GM06990 (cell line): Measurements from ENCODE around the gene MAP2K7.
"Not testable (repeated sequence)": the region's sequence is repeated elsewhere in the genome, so short reads cannot be mapped to it uniquely, and the experiment has no call there.

ENCODE experiments used
- DNase-seq: peaks from one replicate; pipeline ENCODE4 v3.0.0-alpha.2; 2011; ENCODE audit not compliant: insufficient read length; ENCODE audit errors: extremely low read depth
- H3K27me3 ChIP-seq: replicated peaks from 2 replicates; pipeline ENCODE4 v1.6.0; 2011; ENCODE audit warnings: low read length; ENCODE audit not compliant: control insufficient read depth, insufficient read depth
- H3K36me3 ChIP-seq: 2 replicates; pipeline ENCODE4 v1.5.1; 2011; ENCODE audit warnings: low read length; ENCODE audit not compliant: control insufficient read depth, insufficient read depth
- H3K4me3 ChIP-seq: replicated peaks from 2 replicates; pipeline ENCODE4 v1.5.1; 2011; ENCODE audit warnings: low read depth, mild to moderate bottlenecking, control low read depth, low read length
- TF ChIP-seq, protein P1 (sequence below): IDR thresholded peaks from 2 replicates; pipeline ENCODE4 v1.5.1; 2011; ENCODE audit warnings: low read length, control low read depth, mild to moderate bottlenecking, inconsistent platforms; ENCODE audit not compliant: insufficient read depth, poor library complexity, severe bottlenecking

The MAP2K7 gene

DNA sequence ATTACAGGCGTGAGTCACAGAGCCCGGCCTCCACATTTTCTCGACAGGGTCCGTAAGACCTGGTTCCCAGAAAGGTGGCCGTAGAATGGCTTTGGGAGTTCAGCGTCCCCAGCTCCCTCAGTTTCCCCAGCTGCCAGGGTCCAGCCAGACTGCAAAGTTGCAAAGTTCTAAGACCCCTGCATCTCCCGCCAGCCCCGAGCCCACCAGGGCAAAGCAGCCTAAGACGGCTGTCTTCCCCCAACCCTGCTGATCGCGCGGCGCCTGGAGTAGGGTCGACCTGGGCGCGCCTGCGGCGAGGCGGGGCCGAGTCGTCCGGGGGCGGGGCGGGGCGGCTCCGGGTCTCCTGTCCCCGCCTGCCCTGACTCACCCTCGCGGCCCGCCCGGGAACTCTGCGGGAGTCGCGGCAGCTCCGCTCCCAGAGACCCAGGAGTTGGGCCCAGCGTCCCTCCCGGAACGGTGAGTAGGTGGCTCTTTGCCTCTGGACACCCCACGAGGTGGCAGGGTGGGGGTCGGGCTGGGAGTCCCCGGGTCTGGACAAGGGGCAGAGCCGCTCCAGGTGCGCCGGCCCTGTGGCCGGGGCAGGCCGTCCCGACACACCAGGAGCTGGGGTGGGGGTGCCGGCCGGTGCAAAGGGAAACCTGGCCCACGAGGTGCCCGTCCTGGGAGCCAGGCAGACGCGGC, 15.4 kb upstream of the MAP2K7 start, which contains the start of gene LRRC8E:
Gene LRRC8E (plus strand): TSS at position 366 of the 681 bp plus-strand sequence. CDS start 7,094 bp downstream, outside the sequence.
- H3K27me3 ChIP-seq: no peaks in the 10 kb centered on the region
- no peak within 1 kb of the TSS for H3K4me3 ChIP-seq
- H3K36me3 ChIP-seq: no peaks in the 10 kb centered on the region
- no peak for DNase-seq
- TF ChIP-seq, protein P1, sequence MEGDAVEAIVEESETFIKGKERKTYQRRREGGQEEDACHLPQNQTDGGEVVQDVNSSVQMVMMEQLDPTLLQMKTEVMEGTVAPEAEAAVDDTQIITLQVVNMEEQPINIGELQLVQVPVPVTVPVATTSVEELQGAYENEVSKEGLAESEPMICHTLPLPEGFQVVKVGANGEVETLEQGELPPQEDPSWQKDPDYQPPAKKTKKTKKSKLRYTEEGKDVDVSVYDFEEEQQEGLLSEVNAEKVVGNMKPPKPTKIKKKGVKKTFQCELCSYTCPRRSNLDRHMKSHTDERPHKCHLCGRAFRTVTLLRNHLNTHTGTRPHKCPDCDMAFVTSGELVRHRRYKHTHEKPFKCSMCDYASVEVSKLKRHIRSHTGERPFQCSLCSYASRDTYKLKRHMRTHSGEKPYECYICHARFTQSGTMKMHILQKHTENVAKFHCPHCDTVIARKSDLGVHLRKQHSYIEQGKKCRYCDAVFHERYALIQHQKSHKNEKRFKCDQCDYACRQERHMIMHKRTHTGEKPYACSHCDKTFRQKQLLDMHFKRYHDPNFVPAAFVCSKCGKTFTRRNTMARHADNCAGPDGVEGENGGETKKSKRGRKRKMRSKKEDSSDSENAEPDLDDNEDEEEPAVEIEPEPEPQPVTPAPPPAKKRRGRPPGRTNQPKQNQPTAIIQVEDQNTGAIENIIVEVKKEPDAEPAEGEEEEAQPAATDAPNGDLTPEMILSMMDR: no peak

DNA sequence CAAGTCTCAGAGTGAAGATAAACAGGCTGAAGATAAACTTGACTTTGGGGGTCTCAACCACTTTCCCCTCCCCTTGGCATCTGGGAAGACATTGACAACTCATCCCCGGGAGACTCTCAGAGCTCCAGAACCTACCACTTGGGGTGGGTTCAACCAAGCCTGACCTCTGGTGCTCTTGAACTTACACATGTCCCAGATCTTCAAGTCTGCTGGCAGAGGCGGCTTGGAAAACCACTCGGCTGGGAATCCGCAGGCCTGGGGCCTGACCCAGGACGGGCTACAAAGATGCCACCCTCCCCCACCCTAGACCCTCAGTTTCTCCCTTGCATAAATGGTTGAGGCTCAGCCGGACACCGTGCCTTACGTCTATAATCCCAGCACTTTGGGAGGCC, 14.9 kb upstream of the MAP2K7 start:
- TF ChIP-seq, protein P1: no peak
- DNase-seq: no peak
- Histone ChIP-seq H3K27me3 (no peaks in the 10 kb centered on the region), H3K4me3 (no peak overlapping the region), H3K36me3 (no peaks in the 10 kb centered on the region)

DNA sequence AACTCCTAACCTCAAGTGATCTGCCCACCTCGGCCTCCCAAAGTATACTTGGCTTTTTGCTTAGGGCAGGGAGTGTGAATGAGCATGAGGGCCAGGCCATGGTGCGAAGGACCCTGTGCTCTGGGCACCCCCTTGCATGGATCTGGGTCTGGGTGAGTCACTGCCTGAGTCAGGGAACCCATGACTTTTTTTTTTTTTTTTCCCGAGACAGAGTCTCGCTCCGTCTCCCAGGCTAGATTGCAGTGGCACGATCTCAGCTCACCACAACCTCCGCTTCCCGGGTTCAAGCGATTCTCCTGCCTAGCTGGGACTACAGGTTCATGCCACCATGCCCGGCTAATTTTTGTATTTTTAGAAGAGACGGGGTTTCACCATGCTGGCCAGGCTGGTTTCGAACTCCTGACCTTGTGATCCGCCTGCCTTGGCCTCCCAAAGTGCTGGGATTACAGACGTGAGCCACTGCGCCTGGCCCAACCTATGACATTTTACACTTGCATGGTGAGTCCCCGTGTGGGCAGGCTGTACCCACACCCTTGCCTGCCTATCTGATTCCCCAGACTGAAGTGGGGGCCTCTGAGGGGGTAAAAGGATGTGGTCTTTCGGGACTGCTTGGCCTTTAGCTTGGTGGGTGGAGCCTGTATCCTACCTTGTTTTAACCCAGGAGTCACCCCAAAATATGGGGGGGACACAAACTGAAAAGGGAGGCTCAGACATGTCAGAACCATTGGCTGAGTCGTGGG, 10.1 kb upstream of the MAP2K7 start:
- not testable (repeated sequence) for DNase-seq, H3K27me3 ChIP-seq

DNA sequence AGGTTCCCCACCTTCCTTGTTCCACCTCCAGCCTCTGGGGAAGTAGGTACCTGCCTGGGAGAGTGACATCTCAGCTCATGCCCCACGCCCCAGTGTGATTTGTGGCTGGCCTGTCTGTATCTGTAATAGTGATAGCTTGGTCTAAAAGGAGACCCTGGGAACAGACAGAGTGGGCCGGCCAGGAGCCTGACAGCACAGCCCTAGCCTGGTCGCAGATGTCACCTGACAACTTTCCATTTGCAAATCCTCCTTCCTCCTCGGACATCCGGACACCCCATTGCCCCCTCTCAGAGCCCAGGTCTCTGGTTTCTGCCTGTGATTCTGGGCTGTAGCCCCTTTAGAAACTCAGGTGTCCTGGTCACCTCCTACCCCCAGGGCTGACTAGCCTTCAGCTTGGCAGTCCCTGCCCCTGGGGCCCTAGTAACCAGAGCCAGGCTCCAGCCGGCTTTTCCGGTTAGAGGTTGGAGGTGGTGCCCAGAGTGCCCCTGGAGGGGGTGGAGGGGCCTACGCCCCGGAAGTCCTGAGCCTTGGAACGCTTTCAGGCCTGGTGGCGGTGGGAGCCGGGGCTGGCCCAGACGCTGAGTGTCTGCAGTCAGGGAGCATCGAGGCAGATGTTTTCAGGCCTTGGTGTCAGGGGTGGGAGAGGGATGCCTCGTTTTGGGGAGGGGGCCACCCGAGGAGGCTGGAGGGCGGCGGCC, 8.9 kb upstream of the MAP2K7 start:
- DNase-seq: no peak
- TF ChIP-seq, protein P1: no peak
- no peaks in the 10 kb centered on the region for H3K27me3 ChIP-seq
- H3K4me3 ChIP-seq: no peak overlapping the region
- H3K36me3 ChIP-seq: no peaks in the 10 kb centered on the region

More for the DNA sequence above, 10.1 kb upstream of the MAP2K7 start:
- H3K4me3 ChIP-seq, H3K36me3 ChIP-seq: not testable (repeated sequence)

DNA sequence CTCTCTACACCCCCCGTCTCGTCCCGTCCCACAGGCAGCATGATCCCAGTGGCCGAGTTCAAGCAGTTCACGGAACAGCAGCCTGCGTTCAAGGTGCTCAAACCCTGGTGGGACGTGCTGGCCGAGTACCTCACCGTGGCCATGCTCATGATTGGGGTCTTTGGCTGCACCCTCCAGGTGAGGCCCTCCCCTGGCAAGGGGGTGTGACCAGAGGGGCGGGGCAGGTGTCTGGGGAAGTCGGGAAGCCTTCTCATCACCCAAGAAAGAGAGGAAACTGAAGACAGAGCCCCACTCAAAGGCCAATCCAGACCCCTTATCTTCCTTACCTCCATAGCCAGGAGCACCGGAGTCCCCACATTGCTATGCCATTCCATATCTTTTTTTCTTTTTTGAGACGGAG, 8.1 kb upstream of the MAP2K7 start:
- Histone ChIP-seq H3K4me3 (no peak overlapping the region), H3K36me3 (no peaks in the 10 kb centered on the region), H3K27me3 (no peaks in the 10 kb centered on the region)
- DNase-seq: no peak
- TF ChIP-seq, protein P1: no peak

DNA sequence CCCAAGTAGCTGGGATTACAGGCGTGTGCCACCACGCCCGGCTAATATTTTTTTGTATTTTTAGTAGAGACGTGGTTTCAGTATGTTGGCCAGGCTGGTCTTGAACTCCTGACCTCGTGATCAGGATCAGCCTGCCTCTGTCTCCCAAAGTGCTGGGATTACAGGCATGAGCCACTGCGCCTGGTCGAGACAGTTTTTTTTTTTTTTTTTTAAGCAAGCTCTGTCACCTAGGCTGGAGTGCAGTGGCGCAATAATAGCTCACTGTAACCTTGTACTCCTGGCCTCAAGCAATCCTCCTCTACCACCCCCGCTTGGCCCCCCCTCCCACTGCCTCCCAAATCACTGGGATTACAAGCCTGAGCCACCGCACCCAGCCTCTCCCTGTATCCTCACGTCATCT, 6.4 kb upstream of the MAP2K7 start:
- TF ChIP-seq, protein P1: no peak
- no peak for DNase-seq

More for the DNA sequence above, 6.4 kb upstream of the MAP2K7 start:
- Histone ChIP-seq H3K36me3 (no peaks in the 10 kb centered on the region), H3K4me3 (no peak overlapping the region), H3K27me3 (no peaks in the 10 kb centered on the region)
